H1 (cell line): Measurements from ENCODE around the gene ACACA. TPM values are rescaled to one million over a fixed set of nuclear protein-coding genes. Genes with fewer than 3 reads are reported as not detected.

Experiments used
- BACH1 ChIP-seq: IDR thresholded peaks from 2 replicates; pipeline ENCODE4 v1.6.1; 2012; ENCODE audit warnings: low read length, improper control_type of control experiment
- CEBPB ChIP-seq: IDR thresholded peaks from 2 replicates; pipeline ENCODE4 v1.6.1; 2012; ENCODE audit warnings: low read depth, low read length
- EP300 ChIP-seq, 2 experiments: IDR thresholded peaks; 1 replicate in 1 of 2; 2 replicates in 1 of 2; pipeline ENCODE4 v1.6.1; 2011 to 2012; ENCODE audit warnings: low read depth in 2 of 2, low read length in 2 of 2, mild to moderate bottlenecking in 2 of 2, borderline replicate concordance in 1 of 2, inconsistent platforms in 1 of 2, moderate library complexity in 1 of 2
- GTF2F1 ChIP-seq: IDR thresholded peaks from 2 replicates; pipeline ENCODE4 v1.6.1; 2012; ENCODE audit warnings: low read depth, low read length, improper control_type of control experiment, borderline replicate concordance
- SIN3A ChIP-seq, 2 experiments: IDR thresholded peaks in 1 of 2; conservative IDR thresholded peaks in 1 of 2; 2 replicates each; pipeline ENCODE4 v1.6.1; 2011 to 2012; ENCODE audit warnings: low read length in 2 of 2, improper control_type of control experiment in 1 of 2, low read depth in 1 of 2, mild to moderate bottlenecking in 1 of 2
- polyA plus RNA-seq, 7 experiments: library from polyadenylated mRNA; depleted of rRNA in 3 of 7; stranded (reverse) in 5 of 7; unstranded in 2 of 7; fragments of >200 nt in 5 of 7; fragments of 200-250 nt in 2 of 7; gene quantifications; 1 replicate in 5 of 7; 2 replicates in 1 of 7; 4 replicates in 1 of 7; pipeline versions ENCODE4 v1.2.1 to v1.2.3, GENCODE V29; 2011 to 2013; ENCODE audit warnings: missing spikeins in 2 of 7, mixed read lengths in 2 of 7
- total RNA-seq: library from RNA; stranded (reverse); fragmentation: NEBNext Ultra II Directional; extraction: Animal tissue kit (Norgen Biotek cat#: 25700); gene quantifications from 2 replicates; pipeline ENCODE4 v1.2.1, GENCODE V29; 2021
- TF ChIP-seq, protein P1 (sequence below): IDR thresholded peaks from 2 replicates; pipeline ENCODE4 v1.6.1; 2012; ENCODE audit warnings: inconsistent platforms

Gene ACACA
- total and polyA plus RNA-seq, 2 of the 8 experiments (the other 6 are each of a cell fraction or from before 2014, with no cell fraction given) = 74.0 to 160 TPM

DNA sequence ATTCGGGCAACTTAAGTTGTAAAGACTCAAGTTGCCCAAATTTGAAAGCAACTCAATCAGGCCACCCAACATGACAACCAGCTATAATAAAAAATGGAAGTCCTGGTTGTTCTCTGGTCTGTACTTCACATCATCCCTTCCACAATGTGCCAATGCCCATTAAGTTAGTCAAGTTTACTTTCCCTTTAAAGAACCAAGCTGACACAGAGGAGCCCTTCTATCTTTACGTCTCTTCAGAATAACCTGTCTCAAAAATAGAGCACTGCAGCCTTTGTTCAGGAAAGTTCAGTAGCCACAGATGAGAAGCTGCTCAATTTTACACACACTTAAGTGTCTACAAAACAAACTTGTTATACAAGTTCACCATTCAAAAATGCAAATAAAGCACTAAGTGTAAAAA is 106.0 kb downstream of the ACACA start (continued):
- no peak for TF ChIP-seq CEBPB
- TF ChIP-seq, protein P1, sequence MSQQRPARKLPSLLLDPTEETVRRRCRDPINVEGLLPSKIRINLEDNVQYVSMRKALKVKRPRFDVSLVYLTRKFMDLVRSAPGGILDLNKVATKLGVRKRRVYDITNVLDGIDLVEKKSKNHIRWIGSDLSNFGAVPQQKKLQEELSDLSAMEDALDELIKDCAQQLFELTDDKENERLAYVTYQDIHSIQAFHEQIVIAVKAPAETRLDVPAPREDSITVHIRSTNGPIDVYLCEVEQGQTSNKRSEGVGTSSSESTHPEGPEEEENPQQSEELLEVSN = no peak
- TF ChIP-seq SIN3A (conservative IDR thresholded peaks at IDR 0.05 in 1 of 2, IDR thresholded peaks at IDR 0.05 in 1 of 2; ENCODE audit: low read depth in 1 of 2, low read length in 2 of 2) = no peak
- no peak for TF ChIP-seq EP300 (IDR thresholded peaks at IDR 0.05; ENCODE audit: borderline replicate concordance in 1 of 2, low read depth in 2 of 2, low read length in 2 of 2)
- no peak for TF ChIP-seq GTF2F1
- no peak for TF ChIP-seq BACH1
